SK-N-SH (cell line): ENCODE results near the gene CADM2.

Experiments
- CHD2 ChIP-seq: fragments of 150-350 bp; IDR thresholded peaks from 2 replicates; pipeline ENCODE4 v1.6.1; 2018; ENCODE audit warnings: low read length; ENCODE audit not compliant: partially characterized antibody
- ELF1 ChIP-seq: IDR thresholded peaks from 2 replicates; pipeline ENCODE4 v1.4.0; 2012
- EP300 ChIP-seq, 2 experiments: IDR thresholded peaks; 2 replicates each; pipeline versions ENCODE4 v1.4.0 to v1.6.1; 2012; ENCODE audit warnings: borderline replicate concordance in 1 of 2, low read depth in 1 of 2, low read length in 1 of 2
- EZH2phosphoT487 ChIP-seq: fragments of 200-600 bp; sonication (generic); IDR thresholded peaks from 2 replicates; pipeline ENCODE4 v1.6.1; 2017; ENCODE audit warnings: low read depth, mixed run types, mild to moderate bottlenecking, antibody characterized with exemption, moderate library complexity, borderline replicate concordance
- GABPA ChIP-seq: IDR thresholded peaks from 2 replicates; pipeline ENCODE4 v1.4.0; 2012; ENCODE audit warnings: low read depth, mild to moderate bottlenecking
- RAD21 ChIP-seq: IDR thresholded peaks from 2 replicates; pipeline ENCODE4 v1.6.1; 2012; ENCODE audit warnings: mild to moderate bottlenecking, low read length
- RXRA ChIP-seq: IDR thresholded peaks from 2 replicates; pipeline ENCODE4 v1.4.0; 2012; ENCODE audit warnings: low read depth, mild to moderate bottlenecking, borderline replicate concordance
- SIN3A ChIP-seq: IDR thresholded peaks from 2 replicates; pipeline ENCODE4 v1.6.1; 2012; ENCODE audit warnings: low read depth, mild to moderate bottlenecking, low read length, moderate library complexity, borderline replicate concordance
- TAF1 ChIP-seq: IDR thresholded peaks from 2 replicates; pipeline ENCODE4 v1.6.1; 2012; ENCODE audit warnings: low read depth, mild to moderate bottlenecking, low read length, moderate library complexity, borderline replicate concordance
- TF ChIP-seq, protein P1 (sequence below): IDR thresholded peaks from 2 replicates; pipeline ENCODE4 v1.4.0; 2012; ENCODE audit warnings: low read depth
- TF ChIP-seq, protein P2 (sequence below): fragments of 200-600 bp; sonication (generic); IDR thresholded peaks from 2 replicates; pipeline ENCODE4 v1.6.1; 2017; ENCODE audit warnings: antibody characterized with exemption, mild to moderate bottlenecking, moderate library complexity
- TF ChIP-seq, protein P3 (sequence below): fragments of 150-350 bp; IDR thresholded peaks from 2 replicates; pipeline ENCODE4 v1.6.1; 2017; ENCODE audit warnings: antibody characterized with exemption, low read length, low read depth, borderline replicate concordance

DNA sequence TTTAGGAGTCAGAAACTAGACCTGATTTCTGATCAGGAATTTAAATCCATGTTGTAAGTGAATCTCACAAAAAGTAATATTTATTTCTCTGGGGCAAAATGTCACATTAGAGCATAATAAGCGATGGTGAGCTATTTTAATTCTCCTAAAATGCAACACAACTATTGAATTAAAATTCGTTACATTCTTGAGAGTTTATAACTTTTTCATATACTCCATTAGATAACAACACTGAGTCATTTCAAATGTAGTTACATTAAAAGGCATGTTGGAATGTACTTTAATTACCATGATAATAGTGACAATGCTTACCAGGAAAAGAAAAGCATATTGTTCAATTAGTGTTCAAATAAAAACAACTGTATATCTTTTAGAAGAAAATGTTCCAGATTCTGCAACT lies 116.9 kb downstream of the CADM2 start:
- TF ChIP-seq CHD2, result no peak
- TF ChIP-seq, protein P1, sequence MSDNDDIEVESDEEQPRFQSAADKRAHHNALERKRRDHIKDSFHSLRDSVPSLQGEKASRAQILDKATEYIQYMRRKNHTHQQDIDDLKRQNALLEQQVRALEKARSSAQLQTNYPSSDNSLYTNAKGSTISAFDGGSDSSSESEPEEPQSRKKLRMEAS, result no peak
- no peak for TF ChIP-seq EZH2phosphoT487
- TF ChIP-seq ELF1, result no peak
- no peak for TF ChIP-seq TAF1
- no peak for TF ChIP-seq EP300 (IDR thresholded peaks at IDR 0.05; ENCODE audit: borderline replicate concordance in 1 of 2, low read depth in 1 of 2, low read length in 1 of 2)
- no peak for TF ChIP-seq GABPA
- TF ChIP-seq, protein P2, sequence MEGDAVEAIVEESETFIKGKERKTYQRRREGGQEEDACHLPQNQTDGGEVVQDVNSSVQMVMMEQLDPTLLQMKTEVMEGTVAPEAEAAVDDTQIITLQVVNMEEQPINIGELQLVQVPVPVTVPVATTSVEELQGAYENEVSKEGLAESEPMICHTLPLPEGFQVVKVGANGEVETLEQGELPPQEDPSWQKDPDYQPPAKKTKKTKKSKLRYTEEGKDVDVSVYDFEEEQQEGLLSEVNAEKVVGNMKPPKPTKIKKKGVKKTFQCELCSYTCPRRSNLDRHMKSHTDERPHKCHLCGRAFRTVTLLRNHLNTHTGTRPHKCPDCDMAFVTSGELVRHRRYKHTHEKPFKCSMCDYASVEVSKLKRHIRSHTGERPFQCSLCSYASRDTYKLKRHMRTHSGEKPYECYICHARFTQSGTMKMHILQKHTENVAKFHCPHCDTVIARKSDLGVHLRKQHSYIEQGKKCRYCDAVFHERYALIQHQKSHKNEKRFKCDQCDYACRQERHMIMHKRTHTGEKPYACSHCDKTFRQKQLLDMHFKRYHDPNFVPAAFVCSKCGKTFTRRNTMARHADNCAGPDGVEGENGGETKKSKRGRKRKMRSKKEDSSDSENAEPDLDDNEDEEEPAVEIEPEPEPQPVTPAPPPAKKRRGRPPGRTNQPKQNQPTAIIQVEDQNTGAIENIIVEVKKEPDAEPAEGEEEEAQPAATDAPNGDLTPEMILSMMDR, result no peak
- TF ChIP-seq, protein P3, sequence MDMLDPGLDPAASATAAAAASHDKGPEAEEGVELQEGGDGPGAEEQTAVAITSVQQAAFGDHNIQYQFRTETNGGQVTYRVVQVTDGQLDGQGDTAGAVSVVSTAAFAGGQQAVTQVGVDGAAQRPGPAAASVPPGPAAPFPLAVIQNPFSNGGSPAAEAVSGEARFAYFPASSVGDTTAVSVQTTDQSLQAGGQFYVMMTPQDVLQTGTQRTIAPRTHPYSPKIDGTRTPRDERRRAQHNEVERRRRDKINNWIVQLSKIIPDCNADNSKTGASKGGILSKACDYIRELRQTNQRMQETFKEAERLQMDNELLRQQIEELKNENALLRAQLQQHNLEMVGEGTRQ, result no peak
- TF ChIP-seq SIN3A, result no peak
- no peak for TF ChIP-seq RAD21
- TF ChIP-seq RXRA, result no peak
